Measurements from ENCODE around the gene PRKAR2A.

The PRKAR2A gene

GRCh38 chr3:48847504-48848423, at the start of gene PRKAR2A:
TSS of gene PRKAR2A (minus strand) at chr3:48847874. CDS start at chr3:48847596, 278 bp downstream.
- DNase-seq: peak; percentile 87

GRCh38 chr3:48896936-48897335, 49.3 kb upstream of the PRKAR2A start:
- no peak for DNase-seq

GRCh38 chr3:48894516-48894915, 46.8 kb upstream of the PRKAR2A start:
- no peak for DNase-seq

GRCh38 chr3:48891606-48892005, 43.9 kb upstream of the PRKAR2A start:
- DNase-seq: no peak

GRCh38 chr3:48885753-48886152, 38.1 kb upstream of the PRKAR2A start:
- DNase-seq: no peak

- DNase-seq: no peak
Observed at GRCh38 chr3:48881652-48882114, 34.0 kb upstream of the PRKAR2A start.

- no peak for DNase-seq
Observed at GRCh38 chr3:48881006-48881405, 33.3 kb upstream of the PRKAR2A start.

- DNase-seq: no peak
Observed at GRCh38 chr3:48879994-48880377, 32.3 kb upstream of the PRKAR2A start.

- no peak for DNase-seq
Observed at GRCh38 chr3:48879307-48879993, 31.8 kb upstream of the PRKAR2A start.

- DNase-seq: no peak
Observed at GRCh38 chr3:48877671-48878070, 30.0 kb upstream of the PRKAR2A start.

GRCh38 chr3:48863122-48863521, 15.4 kb upstream of the PRKAR2A start:
- no peak for DNase-seq

GRCh38 chr3:48859206-48859605, 11.5 kb upstream of the PRKAR2A start:
- no peak for DNase-seq

GRCh38 chr3:48858709-48859108, 11.0 kb upstream of the PRKAR2A start:
- DNase-seq: no peak

GRCh38 chr3:48857641-48858040, 10.0 kb upstream of the PRKAR2A start:
- no peak for DNase-seq

- DNase-seq: no peak
Observed at GRCh38 chr3:48856469-48856868, 8.8 kb upstream of the PRKAR2A start.

- DNase-seq: no peak
Observed at GRCh38 chr3:48855681-48856447, 8.2 kb upstream of the PRKAR2A start.

- no peak for DNase-seq
Observed at GRCh38 chr3:48852151-48852550, 4.5 kb upstream of the PRKAR2A start.

- DNase-seq: no peak
Observed at GRCh38 chr3:48851407-48851806, 3.7 kb upstream of the PRKAR2A start.

GRCh38 chr3:48848816-48849515, 1.3 kb upstream of the PRKAR2A start:
- DNase-seq: no peak

GRCh38 chr3:48847053-48847503, 596 bp downstream of the PRKAR2A start:
- DNase-seq: peak; percentile 51

GRCh38 chr3:48845170-48845569, 2.5 kb downstream of the PRKAR2A start:
- DNase-seq: no peak

GRCh38 chr3:48837163-48837562, 10.5 kb downstream of the PRKAR2A start:
- DNase-seq: no peak
